Mucosa of gallbladder (tissue), 1 donor: ENCODE results near the gene LRIT3. TPM values are rescaled to one million over a fixed set of nuclear protein-coding genes. Genes with fewer than 3 reads are reported as not detected.

ENCODE experiments used
- DNase-seq: peaks from one replicate; pipeline ENCODE4 v3.0.0-alpha.2; 2020; ENCODE audit warnings: low spot score
- total RNA-seq: library from RNA; stranded (reverse); gene quantifications from one replicate; pipeline ENCODE4 v1.2.1, GENCODE V29; 2021
- donor health status: DM: no; HTN: no; CAD: no.

Gene LRIT3
- total RNA-seq, 1 donor from 2014 or later, result 0.23 TPM

GRCh38 chr4:109902559-109903251 lies 54.8 kb downstream of the LRIT3 start:
- no peak for DNase-seq

- DNase-seq, result no peak
These were observed 60.8 kb downstream of the LRIT3 start for GRCh38 chr4:109908731-109909130.

GRCh38 chr4:109910256-109910655 lies 62.3 kb downstream of the LRIT3 start:
- no peak for DNase-seq

DNA sequence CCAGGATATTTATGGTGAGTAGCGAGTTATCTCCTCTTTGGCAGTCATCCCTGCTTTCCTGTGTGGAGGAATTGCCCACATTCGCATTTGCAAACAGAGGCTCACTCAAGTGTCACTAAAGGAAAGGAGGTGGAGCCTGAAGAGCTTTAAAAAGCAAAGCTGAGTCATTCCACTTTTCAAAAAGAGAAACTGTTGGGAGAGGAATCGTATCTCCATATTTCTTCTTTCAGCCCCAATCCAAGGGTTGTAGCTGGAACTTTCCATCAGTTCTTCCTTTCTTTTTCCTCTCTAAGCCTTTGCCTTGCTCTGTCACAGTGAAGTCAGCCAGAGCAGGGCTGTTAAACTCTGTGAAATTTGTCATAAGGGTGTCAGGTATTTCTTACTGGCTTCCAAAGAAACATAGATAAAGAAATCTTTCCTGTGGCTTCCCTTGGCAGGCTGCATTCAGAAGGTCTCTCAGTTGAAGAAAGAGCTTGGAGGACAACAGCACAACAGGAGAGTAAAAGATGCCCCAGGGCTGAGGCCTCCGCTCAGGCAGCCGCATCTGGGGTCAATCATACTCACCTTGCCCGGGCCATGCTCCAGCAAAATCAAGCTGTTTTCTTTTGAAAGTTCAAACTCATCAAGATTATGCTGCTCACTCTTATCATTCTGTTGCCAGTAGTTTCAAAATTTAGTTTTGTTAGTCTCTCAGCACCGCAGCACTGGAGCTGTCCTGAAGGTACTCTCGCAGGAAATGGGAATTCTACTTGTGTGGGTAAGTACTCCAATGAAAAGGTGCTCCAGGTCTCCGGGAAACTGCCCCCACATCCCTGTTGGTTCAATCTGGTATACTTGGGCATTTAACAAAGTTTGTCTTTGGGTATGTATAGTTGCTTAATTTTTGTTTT lies 65.0 kb downstream of the LRIT3 start, which contains the start of gene EGF:
Gene EGF (plus strand): TSS at position 178 of the 890 bp plus-strand sequence. CDS start 453 bp downstream, at position 631.
- DNase-seq, result no peak

GRCh38 chr4:109913596-109914241 lies 65.8 kb downstream of the LRIT3 start:
- no peak for DNase-seq

GRCh38 chr4:109914322-109914721 lies 66.4 kb downstream of the LRIT3 start:
- DNase-seq, result no peak

DNA sequence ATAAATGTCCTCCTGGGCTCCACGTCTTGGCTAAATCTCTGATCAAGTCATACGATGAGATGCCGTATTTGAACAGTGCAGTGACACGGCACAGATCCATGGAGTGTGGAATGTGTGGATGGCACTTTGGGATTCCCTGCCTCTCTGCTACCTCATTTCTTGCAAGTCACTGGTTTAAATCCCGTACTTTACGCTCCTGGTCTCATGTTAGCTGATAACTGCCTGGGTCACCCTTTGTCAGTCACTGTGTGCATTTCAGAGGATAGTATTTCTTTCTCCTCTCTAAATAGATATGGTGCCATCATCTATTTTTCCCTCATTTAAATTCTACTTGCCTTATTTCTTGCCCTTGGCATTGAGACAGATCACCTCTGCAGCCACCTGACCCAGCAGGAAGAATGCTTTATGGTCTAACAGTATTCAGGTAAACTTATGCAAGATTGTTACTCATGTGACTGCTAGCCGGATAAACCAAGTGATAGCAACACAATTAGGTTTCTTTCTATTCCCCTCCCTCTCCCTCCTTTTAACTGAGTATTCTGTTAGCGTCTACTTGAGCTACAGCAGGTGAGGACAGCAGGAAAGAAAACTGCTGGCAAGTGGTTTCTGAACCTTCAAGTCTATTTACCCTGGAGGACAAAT lies 67.6 kb downstream of the LRIT3 start:
- no peak for DNase-seq

- no peak for DNase-seq
These were observed 68.1 kb downstream of the LRIT3 start for GRCh38 chr4:109916027-109916409.

DNA sequence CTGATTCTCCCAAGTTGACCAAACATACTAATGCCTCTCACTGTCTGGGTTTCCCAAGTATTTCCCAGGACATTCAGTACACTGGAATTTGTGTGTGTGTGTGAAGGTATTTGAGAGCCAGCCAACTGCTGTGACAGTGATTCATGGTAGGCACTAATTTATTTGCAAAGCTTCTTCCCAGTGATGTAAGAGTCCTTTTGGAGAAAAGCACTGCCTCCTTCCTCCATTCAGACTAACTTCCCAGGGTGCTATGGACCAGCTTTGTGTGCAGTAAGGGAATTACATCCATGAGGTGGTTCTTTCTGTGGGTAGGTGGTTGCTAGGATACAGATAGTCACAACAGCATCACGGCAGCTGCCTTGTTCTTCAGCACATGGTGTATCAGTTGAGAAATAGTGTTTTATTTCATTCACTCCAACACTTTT lies 73.5 kb downstream of the LRIT3 start:
- no peak for DNase-seq

Other genes starting within 250 kb of the LRIT3 start
- 33.7 TPM for gene CASP6, start 144.7 kb upstream of the LRIT3 start, total RNA-seq
- gene PLA2G12A, start 118.0 kb upstream of the LRIT3 start, total RNA-seq, result 35.0 TPM
- 60.9 TPM for gene CFI, start 46.1 kb upstream of the LRIT3 start, total RNA-seq
- gene GAR1, start 32.3 kb upstream of the LRIT3 start, total RNA-seq, result 10.0 TPM
- 0.23 TPM for gene RRH, start 20.1 kb upstream of the LRIT3 start, total RNA-seq
- gene EGF, start 64.8 kb downstream of the LRIT3 start, total RNA-seq, result 1.6 TPM